Neural progenitor cell (in vitro differentiated cells): Measurements from ENCODE around the gene CLDND1.

Experiments
- EZH2 ChIP-seq: fragments of 200-600 bp; sonication (generic); IDR thresholded peaks from 2 replicates; pipeline ENCODE4 v1.6.1; 2017; ENCODE audit warnings: antibody characterized with exemption, mild to moderate bottlenecking, moderate library complexity
- TF ChIP-seq, protein P1 (sequence below): fragments of 200-600 bp; sonication (generic); IDR thresholded peaks from 2 replicates; pipeline ENCODE4 v1.5.1; 2017; ENCODE audit warnings: antibody characterized with exemption, mild to moderate bottlenecking

DNA sequence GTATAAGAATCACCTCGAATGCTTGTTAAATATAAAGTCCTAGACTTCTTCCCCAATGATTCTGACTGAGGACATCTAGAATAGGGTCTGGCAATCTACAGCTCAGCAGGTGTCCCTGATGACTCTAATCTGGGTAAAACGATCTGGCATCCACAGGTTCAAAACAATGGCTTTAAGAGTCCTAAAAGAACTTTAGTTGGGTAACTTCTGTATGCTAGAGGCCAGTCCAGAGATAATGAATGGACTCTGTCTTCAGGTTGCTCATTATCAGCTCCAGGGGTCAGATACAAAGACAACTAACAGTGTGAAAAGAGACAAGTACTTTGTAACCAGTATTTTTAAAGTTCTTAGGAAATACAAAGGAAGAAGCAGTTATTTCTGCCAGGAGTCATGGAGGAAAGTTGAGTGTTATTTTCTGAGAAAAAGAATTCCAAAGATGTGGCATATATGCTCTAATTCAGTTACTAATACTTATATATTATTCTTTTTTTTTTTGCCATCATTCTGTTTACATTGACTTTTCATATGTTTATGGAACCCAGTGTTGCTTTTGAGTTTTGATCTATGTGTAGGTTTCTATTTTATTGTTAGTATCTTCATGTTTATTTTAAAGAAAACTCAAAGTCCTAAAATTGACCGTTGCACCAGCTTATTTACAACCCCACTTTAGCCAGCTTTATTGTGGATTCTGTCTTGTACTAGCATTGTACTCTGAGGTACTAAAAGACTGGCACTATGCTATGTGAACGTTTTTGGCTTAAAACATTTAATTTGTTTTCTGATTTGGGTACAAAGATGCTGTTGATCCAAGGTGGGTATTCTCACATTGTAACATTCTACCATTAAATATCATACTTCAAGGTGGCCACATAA, 6.0 kb upstream of the CLDND1 start:
- TF ChIP-seq, protein P1, sequence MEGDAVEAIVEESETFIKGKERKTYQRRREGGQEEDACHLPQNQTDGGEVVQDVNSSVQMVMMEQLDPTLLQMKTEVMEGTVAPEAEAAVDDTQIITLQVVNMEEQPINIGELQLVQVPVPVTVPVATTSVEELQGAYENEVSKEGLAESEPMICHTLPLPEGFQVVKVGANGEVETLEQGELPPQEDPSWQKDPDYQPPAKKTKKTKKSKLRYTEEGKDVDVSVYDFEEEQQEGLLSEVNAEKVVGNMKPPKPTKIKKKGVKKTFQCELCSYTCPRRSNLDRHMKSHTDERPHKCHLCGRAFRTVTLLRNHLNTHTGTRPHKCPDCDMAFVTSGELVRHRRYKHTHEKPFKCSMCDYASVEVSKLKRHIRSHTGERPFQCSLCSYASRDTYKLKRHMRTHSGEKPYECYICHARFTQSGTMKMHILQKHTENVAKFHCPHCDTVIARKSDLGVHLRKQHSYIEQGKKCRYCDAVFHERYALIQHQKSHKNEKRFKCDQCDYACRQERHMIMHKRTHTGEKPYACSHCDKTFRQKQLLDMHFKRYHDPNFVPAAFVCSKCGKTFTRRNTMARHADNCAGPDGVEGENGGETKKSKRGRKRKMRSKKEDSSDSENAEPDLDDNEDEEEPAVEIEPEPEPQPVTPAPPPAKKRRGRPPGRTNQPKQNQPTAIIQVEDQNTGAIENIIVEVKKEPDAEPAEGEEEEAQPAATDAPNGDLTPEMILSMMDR = no peak
- TF ChIP-seq EZH2 = no peak
